HG03469 (cell line): ENCODE data around the gene CACNA2D3.

Source experiments
- ATAC-seq: cut with Tn5 transposase; IDR thresholded peaks from one replicate; pipeline ENCODE4 v1.9.1; 2021; ENCODE audit warnings: mild to moderate bottlenecking, moderate library complexity, moderate number of reproducible peaks; ENCODE audit not compliant: unreplicated experiment

CACNA2D3 gene

DNA sequence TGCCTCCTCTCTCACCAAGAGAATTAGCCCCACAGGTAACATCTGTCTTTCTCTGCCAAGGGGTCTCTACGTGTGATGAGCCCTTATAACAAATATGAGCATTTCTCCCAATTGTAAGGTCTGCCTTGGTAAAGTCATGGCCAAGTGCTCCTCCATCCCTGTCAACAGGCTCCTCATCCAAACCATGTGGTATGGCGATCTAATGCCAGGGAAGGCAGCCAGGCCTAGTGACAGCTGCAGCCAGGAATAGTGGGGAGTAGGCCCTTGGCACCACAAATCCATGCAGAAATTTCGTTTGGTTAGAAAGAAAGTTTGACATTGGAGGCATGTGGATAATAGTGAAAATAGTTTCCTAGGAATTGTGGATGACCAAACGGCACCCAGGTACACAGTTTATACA is 810.3 kb downstream of the CACNA2D3 start:
- ATAC-seq: no peak

DNA sequence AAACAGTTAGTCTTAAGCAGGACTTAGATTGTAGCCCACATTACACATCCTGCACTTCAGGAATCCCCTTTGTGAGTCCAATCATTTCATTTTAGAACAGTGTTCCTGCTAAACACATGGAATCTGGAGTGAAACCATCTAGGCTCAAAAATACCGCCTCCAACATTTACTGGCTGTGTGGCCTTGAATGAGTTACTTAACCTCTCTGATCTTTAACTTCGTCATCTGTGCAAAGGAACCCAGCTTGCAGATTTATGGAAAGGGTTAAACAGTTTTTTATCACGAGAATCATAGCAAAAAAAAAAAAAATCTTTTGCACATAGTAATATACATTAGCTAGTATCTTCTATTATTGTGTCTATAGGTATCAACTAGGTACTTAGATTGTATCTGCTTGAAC is 813.5 kb downstream of the CACNA2D3 start:
- ATAC-seq: no peak

DNA sequence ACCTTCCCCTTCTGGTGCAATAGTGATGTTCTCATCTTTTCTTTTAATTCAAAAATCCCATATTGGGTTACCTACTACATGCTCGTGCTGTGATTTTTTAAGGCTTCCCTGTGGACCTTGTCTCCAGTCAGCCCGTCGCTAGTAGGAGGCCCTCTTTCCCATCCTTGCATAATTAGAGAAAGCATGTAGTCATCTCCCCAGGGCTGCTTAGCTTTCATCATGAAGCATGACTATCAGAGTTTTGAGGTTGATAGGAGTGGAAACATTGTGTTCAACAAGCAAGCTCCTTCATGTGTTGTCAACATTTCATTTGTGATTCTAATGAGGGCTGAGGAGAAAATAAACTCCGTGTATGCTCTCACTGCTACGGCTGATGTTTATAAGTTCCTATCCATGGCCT is 814.2 kb downstream of the CACNA2D3 start:
- ATAC-seq: no peak

DNA sequence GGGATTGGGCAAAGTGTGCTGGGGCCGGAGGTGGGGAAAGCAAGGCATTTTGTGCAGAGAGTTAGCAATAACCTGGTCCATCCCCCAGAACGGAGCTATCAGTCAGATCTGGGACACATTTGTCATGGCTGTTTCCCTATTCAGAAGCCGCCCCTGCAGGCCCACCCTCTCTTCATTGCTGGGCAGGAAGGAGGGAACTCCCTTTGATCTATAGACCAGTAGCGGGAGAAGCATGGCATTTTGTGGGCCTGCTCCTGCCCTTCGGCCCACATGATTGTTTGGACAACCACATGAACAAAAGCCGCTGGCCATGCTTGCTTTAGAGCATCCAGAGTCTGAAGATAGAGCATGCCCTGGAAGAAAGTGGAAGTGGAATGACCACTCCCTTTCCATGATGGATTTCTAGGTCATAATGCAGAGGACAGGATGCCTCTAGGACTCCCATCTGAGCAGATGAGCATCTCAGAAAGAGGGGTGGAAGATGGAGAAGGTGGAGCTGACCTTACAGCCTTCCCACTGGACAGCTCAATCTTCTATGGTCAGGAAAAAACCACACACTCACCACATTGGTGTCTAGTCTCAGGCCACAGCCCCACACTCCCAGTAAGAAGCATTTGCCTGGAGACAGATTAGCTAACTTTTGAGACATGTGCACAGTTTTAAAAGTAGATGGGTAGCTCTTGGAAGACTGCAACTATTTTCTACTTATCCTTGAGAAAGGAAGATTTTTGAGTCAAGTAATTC is 817.4 kb downstream of the CACNA2D3 start:
- ATAC-seq: no peak

DNA sequence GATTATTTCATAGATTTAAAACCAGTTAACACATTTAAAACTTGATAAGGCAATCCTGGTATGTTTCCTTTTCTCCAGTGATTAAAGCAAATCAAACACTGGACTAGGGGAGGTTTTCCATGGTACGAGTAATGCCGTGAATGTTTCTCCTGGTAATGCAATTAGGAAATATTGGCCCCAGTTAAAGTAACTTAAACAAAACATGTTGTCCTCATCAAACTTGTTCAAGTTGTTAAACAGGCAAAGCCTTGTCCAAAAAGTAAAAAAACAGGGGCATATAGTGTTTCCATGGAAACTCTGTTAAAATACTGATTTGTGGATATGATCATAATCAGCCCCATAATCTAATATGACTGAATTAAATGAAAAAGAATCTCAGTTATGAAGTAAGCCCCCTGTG is 818.6 kb downstream of the CACNA2D3 start:
- no peak for ATAC-seq

DNA sequence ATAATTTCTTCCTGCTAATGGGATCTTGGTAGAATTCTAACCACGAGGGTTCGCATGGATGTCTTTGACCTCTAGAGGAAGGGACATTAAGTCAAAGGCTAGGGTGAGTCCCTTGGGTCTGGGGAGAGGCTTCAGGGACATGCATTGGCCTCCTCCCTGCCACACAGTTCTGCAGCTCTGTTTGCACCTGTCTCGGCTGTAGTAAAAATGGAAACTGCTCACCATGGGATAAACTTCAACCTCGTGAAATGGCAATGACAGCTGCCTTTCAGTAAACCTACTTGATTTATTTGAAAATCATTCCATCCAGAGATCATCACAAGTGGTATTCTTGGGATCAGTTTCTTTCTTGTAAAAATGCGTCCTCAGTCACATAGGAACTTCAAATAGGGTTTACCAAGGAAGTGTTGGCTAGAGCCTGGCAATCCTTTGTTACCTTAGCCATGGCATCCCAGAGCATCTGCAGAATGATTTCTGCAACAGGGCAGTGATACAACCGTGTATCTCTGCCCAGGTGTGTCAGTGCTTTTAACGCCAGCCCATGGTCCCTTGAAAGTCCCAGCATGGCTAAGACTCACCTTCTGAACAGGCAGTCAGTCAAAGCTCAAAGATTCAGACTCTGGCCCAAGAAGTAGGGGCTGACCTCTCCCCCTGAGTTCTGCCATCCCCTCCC is 819.5 kb downstream of the CACNA2D3 start:
- ATAC-seq: no peak

DNA sequence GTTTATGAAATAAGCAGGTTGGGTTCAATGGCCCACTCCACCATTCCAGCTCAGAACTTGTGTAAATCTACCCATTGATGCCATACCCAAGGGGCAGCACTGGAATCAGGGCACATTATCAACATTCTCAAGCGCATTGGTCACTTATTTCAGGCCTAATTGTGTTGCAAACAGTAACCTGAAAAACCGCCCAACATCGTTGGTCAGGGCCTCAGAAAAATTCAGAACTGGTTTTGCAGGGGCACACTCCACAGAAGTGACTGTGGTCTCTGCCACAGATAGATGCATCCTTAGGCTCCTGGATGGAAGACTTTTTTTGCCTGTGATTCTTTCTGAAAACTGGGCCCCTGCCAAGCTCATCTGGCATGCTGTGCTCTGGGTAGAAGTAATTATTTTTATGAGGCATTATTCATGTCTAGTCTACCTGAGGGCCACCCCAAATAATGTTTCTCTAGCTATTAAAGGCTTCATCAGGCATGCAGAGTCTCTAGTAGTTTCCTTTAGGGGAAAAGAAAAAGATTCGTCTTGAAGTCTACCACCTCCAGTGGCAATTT is 827.2 kb downstream of the CACNA2D3 start:
- no peak for ATAC-seq

DNA sequence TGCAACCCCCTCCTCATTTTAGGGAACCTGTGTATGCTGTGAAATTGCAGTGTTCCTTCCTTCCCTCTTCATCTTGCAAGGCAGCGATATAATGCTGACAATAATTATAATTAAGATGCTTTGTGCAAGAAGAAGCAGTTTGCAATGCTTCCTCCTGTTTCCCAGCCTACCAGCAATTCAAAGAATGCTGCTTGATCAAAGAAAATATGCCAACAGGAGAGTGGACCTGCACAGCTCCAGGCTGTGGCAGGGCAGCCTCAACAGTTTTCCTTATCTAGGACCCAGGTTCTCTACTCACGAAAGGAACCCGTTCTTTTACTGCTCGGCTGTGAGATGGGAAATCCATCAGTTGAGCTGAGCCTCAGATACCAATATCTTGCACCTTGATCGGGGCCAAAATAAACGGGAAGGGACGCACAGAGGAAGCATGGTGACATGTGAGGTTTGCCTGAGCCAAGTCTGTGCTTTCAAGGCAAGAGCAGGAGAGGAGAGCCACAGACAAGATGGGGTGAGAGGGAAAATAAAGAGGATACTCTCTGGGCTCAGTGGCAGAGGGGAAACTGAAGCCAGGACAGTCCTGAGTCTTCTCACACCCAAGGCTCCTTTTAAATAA is 828.1 kb downstream of the CACNA2D3 start:
- no peak for ATAC-seq

DNA sequence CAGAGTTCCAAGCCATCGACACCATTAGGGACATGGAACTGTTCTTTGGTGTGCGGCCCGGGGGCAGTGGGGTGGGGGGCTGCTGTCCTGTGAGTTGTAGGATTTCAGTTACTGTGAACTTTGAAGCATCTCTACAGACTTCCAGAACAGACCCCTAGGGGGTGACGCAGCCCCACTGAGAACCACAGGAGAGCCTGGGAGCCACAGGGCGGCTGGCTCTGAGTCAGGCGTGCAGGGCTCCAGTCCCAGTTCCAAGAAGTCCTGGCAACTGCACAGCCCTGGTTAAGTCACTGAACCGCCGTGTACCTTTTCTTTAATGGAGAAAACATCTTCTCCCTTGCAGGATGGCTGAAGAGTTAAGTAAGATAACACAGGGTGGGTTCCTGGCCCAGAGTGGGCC is 829.1 kb downstream of the CACNA2D3 start:
- no peak for ATAC-seq

DNA sequence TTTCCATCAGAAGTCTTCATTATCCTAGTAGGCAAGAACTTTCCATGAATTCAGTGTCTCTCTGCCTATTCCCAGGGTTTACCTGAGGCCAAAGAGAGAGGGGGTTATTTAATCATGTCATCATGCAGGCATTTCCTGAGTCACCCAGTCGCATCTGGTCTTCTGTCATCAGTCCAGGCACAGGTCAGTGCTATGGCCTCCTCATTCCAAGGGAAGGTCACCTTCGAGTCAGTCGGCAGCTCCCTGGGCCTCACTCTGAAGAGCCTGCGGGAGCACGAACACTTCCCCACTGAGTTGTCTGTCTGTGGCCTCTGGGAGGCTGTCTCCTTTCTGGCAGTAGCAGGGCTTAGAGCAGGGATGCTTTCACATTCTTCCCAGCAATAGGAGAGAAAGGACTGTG is 831.7 kb downstream of the CACNA2D3 start:
- ATAC-seq: no peak

DNA sequence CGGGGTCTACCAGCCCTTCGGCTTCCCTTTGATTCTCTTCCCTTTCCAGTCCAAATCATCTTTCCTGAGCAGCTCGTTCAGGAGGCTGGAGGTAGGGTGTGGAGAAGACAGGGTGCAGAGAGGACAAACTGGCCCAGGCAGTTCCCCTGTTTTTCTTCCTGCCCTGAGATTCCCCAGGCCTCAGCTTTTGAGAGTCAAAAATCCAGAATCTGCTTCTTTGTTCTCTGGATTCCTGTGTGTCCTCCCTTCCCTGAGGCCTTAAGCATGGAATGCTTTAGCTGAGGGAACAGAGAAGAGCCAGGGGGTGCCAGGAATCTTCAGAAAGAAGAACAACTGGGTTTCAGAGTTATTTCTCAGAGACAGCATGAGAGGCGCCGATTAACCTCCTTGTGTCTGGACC is 832.2 kb downstream of the CACNA2D3 start:
- ATAC-seq: no peak

DNA sequence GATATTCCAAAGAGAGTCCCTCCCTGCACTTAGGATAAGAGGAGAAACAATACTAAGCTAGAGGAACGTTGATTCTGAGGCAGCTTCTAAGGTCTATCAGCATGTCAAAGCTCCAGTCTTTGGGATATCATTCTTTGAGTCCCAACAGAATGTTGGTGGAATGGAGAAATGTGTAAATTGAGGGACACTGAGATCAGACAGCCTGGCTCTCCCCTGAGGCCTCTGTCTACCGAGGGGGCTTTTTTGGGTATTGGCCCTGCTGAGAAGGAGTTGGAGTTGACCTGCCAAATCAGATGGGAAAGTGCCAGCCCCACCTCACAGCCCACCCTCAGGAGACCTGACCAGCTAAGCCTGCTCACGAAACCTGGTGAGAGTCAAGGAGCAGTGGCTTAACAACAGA is 833.1 kb downstream of the CACNA2D3 start:
- no peak for ATAC-seq

DNA sequence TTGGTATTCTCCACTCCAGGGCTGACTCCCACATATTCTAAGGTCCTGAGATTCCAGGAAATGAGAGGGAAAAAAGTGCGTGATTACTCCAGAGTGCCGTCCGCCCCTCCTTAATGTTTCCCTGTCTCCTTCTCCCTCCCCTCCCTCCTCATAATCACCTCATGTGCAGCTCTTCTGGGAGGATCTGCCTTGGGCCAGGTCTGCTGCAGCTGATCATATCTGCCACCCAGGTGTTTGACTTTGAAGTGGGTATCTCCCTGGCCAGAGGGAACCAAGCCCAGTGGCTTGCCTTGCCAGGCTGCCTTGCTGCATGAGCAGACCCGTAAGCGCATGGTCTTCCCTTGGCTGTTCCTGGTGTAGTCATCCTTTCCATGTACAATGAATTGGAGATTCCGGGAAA is 833.6 kb downstream of the CACNA2D3 start:
- no peak for ATAC-seq

DNA sequence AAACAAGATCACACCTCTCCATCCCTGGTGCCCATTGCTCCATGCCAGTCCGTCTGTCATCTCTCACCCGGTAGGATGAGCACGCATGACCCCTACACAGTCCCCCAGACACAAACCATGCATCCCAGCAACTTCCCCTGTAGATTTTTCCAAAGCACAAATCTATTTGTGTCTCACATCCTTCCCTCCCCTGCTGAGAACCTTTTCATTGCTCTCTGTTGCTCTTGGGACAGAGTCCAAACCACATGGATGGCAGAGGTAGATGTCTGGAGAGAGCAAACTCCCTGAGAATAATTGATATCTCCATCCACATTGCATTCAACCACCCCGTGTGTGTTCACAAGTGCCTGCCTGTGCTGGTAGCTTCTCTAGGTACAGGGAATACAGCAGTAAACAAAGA is 835.4 kb downstream of the CACNA2D3 start:
- no peak for ATAC-seq

DNA sequence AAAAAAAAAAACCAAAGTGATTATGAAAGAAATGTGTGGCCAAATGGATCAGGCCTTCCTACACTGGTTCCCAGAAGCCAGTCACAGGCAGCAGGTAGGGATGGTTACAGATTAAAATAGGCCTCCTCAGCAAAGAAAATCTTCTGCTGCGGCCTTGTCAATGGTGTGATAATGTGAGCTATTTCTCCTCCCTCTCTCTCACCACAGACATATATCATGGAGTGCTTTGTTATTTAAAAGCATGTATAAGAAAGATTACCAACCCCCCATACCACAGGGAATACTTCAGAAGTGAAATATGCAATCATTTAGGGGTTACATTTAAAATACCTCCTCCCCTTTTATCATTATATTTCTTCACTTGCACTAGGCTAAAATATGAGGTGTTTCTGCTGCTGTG is 837.7 kb downstream of the CACNA2D3 start:
- no peak for ATAC-seq

DNA sequence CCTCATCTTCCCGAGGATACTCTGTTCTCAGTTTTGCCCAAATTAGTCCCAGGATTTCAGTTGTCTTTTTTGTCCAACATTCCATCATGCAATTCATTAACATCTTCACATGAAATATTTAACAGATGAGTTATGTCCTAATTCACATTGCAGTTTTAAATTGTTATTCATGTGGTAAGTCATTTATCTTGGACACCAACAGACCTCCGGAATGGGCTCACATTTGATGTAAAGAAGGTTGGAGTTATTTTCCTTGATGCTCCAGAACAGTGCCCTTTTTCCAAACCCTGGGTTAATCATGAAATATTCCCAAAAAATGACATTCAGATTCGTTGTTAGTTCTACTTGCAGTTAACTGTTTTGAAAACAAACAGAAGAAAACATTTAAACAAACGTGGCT is 838.3 kb downstream of the CACNA2D3 start:
- no peak for ATAC-seq

DNA sequence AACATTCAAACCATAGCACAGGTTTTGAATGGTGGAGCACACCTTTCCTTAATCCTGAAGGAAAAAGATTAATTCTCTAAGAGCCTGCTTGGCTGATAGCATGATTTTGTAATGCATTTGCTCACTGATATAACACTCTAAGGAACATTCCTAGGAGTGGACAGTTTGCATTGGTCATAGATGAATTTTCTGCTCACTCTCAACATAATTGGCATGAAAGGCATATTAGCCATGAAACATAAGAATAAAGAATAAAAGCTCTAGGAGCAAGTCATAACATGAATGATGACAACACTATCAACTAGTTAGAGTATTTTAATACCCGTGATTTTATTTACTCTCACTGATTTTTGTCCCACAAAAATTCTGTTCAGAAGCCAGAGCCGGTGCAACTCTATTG is 839.8 kb downstream of the CACNA2D3 start:
- no peak for ATAC-seq

DNA sequence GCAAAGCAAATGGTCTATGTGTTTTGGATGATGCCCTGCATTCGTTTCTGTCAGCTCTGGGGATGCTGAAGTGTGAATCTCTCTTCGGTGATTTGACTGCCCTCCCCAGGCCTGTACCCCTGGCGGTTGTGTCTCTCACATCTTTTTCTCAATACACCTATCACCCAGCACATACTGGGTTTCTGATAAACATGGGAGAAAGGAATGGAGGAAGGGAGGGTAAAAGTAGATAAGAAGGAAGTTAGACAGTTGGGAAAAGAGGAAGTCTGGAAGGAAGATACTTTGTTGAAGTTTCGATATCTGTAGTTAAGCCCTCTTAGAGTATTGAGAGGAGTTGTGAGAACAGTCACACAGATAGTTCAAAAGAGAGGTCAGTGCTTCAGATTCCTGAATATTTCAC is 841.3 kb downstream of the CACNA2D3 start:
- ATAC-seq: no peak

DNA sequence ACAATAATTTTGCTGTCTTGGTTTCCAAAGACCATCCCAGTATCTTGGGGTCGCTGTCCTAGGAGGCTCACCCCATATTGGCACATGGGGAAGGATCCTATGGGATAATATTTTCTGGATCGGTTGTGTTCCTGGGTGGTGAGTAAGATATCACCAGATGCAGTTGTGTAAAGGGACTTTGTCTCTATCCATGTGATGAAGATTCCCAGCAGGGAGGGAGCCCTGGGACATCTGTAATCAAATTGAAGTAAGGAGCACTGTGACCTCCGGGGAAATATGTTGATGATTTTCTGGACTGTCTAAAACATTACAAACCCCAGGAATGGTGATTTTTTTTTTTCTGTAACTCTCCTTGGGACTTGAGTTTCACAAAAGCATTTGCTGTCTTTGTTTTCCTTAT is 841.7 kb downstream of the CACNA2D3 start:
- ATAC-seq: no peak

DNA sequence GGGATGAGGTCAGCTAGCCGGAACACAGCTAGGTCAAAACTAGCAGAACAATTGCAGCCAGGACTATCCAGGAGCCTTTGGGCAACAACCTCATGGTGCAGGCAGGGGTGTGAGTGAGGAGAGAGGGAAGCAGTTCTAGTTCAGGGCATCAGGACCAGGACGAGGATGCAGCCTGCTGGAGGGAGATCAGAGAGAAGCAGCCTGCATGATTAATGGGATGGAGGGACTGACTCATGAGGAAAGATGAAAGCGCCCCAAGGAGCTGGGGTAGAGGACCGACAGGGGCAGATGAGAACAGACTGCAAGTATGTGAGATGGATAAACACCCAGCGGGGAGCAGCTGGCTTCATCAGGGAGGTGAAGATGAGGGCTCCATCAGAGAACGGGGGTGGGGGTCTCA is 843.4 kb downstream of the CACNA2D3 start:
- no peak for ATAC-seq

DNA sequence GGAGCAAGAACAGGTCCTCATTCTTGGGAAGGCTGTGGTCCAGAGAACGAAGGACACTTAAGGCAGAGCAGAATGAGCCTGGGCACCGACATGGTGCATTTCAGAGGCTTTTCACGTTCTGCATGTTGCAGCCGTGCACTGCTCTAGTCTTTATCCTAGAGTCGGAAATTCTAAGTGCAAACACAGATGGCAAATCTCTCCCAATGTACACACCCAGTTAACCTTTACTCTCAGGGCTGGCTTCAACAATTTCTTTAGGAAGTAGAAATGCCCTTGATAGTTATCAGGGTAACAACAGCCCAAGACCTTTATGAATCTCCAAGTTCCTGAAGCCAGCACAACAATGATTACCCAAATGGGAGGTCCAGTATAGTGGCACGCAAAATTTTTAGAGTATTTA is 844.6 kb downstream of the CACNA2D3 start:
- ATAC-seq: no peak

DNA sequence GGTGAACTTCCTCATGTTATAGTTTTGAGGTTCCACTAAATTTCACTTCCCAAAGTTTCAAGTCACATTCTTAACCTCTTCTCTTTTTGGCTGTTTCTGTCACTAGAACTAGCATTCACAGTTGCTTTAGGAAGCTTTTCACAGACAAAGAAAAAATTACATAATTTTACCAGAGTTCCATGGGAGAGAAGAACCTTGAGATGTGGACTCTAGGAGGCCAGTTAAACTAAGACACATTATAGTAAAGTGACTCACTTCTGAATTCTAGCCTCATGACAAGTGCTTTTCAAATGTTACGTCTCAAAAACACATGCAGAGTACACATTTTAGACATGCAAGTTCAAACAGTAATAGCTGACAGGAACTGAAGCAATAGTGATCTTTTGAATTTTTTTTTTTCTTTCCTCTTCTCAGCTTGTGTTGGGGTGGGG is 845.4 kb downstream of the CACNA2D3 start:
- no peak for ATAC-seq
